ENCODE results near the gene DISP3. TPM values are rescaled to one million over a fixed set of nuclear protein-coding genes. Genes with fewer than 3 reads are reported as not detected.
"Not testable (repeated sequence)": the region's sequence is repeated elsewhere in the genome, so short reads cannot be mapped to it uniquely, and the experiment has no call there.

DISP3 gene
- polyA plus RNA-seq, 3 donors from 2014 or later: 0.37 to 0.66 TPM; not detected in 1

- Mint-ChIP-seq H3K4me1 (no peaks in the 10 kb centered on the region), H3K9me3 (no peaks in the 10 kb centered on the region), H3K27me3 (ENCODE audit: low read depth in 3 of 3) (peaks cover 3 to 5% (median 3%) of the 10 kb centered on the region in 3 donors), H3K36me3 (no peaks in the 10 kb centered on the region), H3K27ac (no peak overlapping the region), H3K4me3 (no peak overlapping the region)
- no peak for DNase-seq
Observed at GRCh38 chr1:11569954-11570353, 91.0 kb downstream of the DISP3 start.

GRCh38 chr1:11570821-11571380, 91.9 kb downstream of the DISP3 start:
- no peaks in the 10 kb centered on the region for H3K9me3 Mint-ChIP-seq
- no peak for DNase-seq
- H3K36me3 Mint-ChIP-seq: no peaks in the 10 kb centered on the region
- H3K27ac Mint-ChIP-seq: no peak overlapping the region
- no peaks in the 10 kb centered on the region for H3K4me1 Mint-ChIP-seq
- peaks cover 3 to 5% (median 3%) of the 10 kb centered on the region in 3 donors for H3K27me3 Mint-ChIP-seq (ENCODE audit: low read depth in 3 of 3)
- no peak overlapping the region for H3K4me3 Mint-ChIP-seq

GRCh38 chr1:11571906-11572616, 93.1 kb downstream of the DISP3 start:
- Mint-ChIP-seq H3K9me3 (no peaks in the 10 kb centered on the region), H3K27ac (no peak overlapping the region), H3K36me3 (no peaks in the 10 kb centered on the region), H3K4me3 (no peak overlapping the region), H3K4me1 (no peaks in the 10 kb centered on the region), H3K27me3 (ENCODE audit: low read depth in 3 of 3) (peaks cover 3 to 5% (median 5%) of the 10 kb centered on the region in 3 donors)
- no peak for DNase-seq

DNA sequence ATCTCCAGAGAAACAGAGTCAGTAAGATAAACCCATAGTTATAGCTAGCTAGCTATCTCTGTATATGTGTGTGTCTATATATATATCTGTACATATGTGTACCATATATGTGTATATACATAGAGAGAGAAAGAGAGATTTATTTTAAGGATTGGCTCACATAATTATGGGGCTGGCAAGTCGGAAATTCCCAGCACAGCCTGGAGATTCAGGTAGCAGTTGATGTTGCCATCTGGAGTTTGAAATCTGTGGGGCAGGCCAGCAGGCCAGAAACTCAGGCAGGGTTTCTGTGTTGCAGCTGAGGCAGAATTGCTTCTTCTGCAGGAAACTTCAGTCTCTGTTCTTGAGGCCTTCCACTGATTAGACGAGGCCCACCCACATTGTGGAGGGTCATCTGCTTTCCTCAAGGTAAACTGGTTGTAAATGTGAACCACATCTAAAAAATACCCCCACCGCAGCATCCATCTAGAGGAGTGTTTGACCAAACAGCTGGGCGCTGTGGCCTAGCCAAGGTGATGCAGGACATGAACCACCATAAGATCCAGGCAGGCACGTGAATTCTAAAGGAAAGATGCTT, 94.2 kb downstream of the DISP3 start:
- Mint-ChIP-seq H3K36me3 (no peaks in the 10 kb centered on the region), H3K4me1 (no peaks in the 10 kb centered on the region), H3K9me3 (no peaks in the 10 kb centered on the region), H3K27ac (no peak overlapping the region), H3K4me3 (no peak overlapping the region), H3K27me3 (ENCODE audit: low read depth in 3 of 3) (peaks cover 3 to 8% (median 5%) of the 10 kb centered on the region in 3 donors)
- no peak for DNase-seq

GRCh38 chr1:11575553-11575952, 96.6 kb downstream of the DISP3 start:
- Mint-ChIP-seq H3K4me3 (no peak overlapping the region), H3K36me3 (no peaks in the 10 kb centered on the region), H3K27ac (no peak overlapping the region), H3K9me3 (no peaks in the 10 kb centered on the region), H3K4me1 (no peaks in the 10 kb centered on the region), H3K27me3 (ENCODE audit: low read depth in 3 of 3) (peaks cover 1 to 8% (median 6%) of the 10 kb centered on the region in 3 donors)
- no peak for DNase-seq

- Mint-ChIP-seq H3K4me3 (no peak overlapping the region), H3K36me3 (no peaks in the 10 kb centered on the region), H3K27me3 (ENCODE audit: low read depth in 3 of 3) (peaks cover 1 to 10% (median 6%) of the 10 kb centered on the region in 3 donors), H3K9me3 (no peaks in the 10 kb centered on the region), H3K4me1 (no peaks in the 10 kb centered on the region), H3K27ac (no peak overlapping the region)
- DNase-seq: no peak
Observed at GRCh38 chr1:11576109-11576875, 97.3 kb downstream of the DISP3 start.

DNA sequence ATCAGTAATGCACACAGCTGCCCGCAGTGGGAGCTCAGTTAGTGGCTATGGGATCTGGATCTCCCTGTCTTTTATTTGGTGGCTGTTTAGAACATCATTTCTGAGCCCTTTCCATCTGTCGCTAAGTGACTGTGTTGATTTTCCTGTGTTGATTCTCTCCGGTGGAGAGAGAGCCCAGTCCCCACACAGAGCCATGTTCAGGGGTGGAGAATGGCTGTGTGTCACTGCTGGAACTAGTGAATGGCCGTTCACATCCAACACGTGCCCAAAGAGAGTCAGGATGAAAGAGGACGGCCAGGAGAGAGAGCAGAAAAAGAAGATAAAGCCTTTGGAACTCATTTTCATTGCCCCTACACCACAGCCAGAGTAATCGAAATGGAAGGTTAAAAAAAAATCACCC, 99.0 kb downstream of the DISP3 start:
- no peak overlapping the region for H3K27ac Mint-ChIP-seq
- no peaks in the 10 kb centered on the region for H3K4me1 Mint-ChIP-seq
- H3K36me3 Mint-ChIP-seq: no peaks in the 10 kb centered on the region
- H3K27me3 Mint-ChIP-seq (ENCODE audit: low read depth in 3 of 3): peaks cover 1 to 10% (median 8%) of the 10 kb centered on the region in 3 donors
- no peak for DNase-seq
- H3K9me3 Mint-ChIP-seq: no peaks in the 10 kb centered on the region
- H3K4me3 Mint-ChIP-seq: no peak overlapping the region

GRCh38 chr1:11579506-11579905, 100.6 kb downstream of the DISP3 start:
- H3K9me3 Mint-ChIP-seq: no peaks in the 10 kb centered on the region
- no peaks in the 10 kb centered on the region for H3K36me3 Mint-ChIP-seq
- no peaks in the 10 kb centered on the region for H3K4me1 Mint-ChIP-seq
- H3K4me3 Mint-ChIP-seq: no peak overlapping the region
- no peak overlapping the region for H3K27ac Mint-ChIP-seq
- DNase-seq: no peak
- H3K27me3 Mint-ChIP-seq (ENCODE audit: low read depth in 3 of 3): peaks cover 2 to 13% (median 12%) of the 10 kb centered on the region in 3 donors

DNA sequence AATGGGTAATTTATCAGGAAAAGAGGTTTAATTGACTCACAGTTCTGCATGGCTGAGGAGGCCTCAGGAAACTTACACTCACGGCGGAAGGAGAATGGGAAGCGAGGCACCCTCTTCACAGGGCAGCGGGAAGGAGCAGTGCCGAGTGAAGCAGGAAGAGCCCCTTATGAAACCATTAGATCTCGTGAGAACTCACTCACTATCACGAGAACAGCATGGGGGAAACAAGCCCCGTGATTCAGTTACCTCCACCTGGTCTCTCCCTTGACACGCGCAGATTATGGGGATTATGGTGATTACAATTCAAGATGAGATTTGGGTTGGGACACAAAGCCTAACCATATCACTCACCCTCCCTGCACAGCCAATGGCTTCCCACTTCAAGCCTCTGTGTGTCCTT, 101.1 kb downstream of the DISP3 start:
- peaks cover 2 to 13% (median 12%) of the 10 kb centered on the region in 3 donors for H3K27me3 Mint-ChIP-seq (ENCODE audit: low read depth in 3 of 3)
- H3K36me3 Mint-ChIP-seq, H3K9me3 Mint-ChIP-seq, DNase-seq, H3K27ac Mint-ChIP-seq, H3K4me3 Mint-ChIP-seq, H3K4me1 Mint-ChIP-seq: not testable (repeated sequence)

DNA sequence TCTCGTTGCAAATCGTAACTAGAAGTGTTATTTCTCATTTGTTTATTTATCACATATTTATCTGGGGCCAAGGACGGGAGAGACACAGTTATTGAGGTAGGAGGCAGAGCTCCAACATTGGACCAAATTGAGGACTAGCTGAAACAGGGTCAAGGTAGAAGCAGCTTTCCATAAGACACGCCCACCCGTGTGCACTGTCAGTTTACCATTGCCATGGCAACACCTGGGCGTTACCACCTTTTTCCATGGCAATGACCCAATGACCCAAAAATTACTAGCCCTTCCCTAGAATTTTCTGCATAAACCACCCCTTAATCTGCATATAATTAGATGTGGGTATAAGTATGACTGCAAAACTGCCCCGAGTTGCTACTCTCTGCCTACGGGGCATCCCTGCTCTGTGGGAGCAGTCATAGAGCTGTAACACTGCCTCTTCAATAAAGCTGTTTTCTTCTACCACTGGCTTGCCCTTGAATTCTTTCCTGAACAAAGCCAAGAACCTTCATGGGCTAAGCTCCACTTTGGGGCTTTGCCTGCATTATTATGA, 102.6 kb downstream of the DISP3 start:
- H3K27me3 Mint-ChIP-seq (ENCODE audit: low read depth in 3 of 3): peaks cover 2 to 13% (median 10%) of the 10 kb centered on the region in 3 donors
- no peak for DNase-seq
- no peak overlapping the region for H3K4me3 Mint-ChIP-seq
- no peak overlapping the region for H3K27ac Mint-ChIP-seq
- H3K9me3 Mint-ChIP-seq: no peaks in the 10 kb centered on the region
- H3K36me3 Mint-ChIP-seq: no peaks in the 10 kb centered on the region
- no peaks in the 10 kb centered on the region for H3K4me1 Mint-ChIP-seq

GRCh38 chr1:11585389-11585788, 106.4 kb downstream of the DISP3 start:
- H3K27ac Mint-ChIP-seq: no peak overlapping the region
- H3K27me3 Mint-ChIP-seq (ENCODE audit: low read depth in 3 of 3): peaks cover 2 to 8% (median 8%) of the 10 kb centered on the region in 3 donors
- no peaks in the 10 kb centered on the region for H3K9me3 Mint-ChIP-seq
- no peaks in the 10 kb centered on the region for H3K4me1 Mint-ChIP-seq
- no peak for DNase-seq
- H3K36me3 Mint-ChIP-seq: no peaks in the 10 kb centered on the region
- H3K4me3 Mint-ChIP-seq: no peak overlapping the region

All from immature natural killer cell (primary cell).